ENCODE measurements around the gene SLC4A7.
"Not testable (repeated sequence)": the region's sequence is repeated elsewhere in the genome, so short reads cannot be mapped to it uniquely, and the experiment has no call there.

Gene SLC4A7

DNA sequence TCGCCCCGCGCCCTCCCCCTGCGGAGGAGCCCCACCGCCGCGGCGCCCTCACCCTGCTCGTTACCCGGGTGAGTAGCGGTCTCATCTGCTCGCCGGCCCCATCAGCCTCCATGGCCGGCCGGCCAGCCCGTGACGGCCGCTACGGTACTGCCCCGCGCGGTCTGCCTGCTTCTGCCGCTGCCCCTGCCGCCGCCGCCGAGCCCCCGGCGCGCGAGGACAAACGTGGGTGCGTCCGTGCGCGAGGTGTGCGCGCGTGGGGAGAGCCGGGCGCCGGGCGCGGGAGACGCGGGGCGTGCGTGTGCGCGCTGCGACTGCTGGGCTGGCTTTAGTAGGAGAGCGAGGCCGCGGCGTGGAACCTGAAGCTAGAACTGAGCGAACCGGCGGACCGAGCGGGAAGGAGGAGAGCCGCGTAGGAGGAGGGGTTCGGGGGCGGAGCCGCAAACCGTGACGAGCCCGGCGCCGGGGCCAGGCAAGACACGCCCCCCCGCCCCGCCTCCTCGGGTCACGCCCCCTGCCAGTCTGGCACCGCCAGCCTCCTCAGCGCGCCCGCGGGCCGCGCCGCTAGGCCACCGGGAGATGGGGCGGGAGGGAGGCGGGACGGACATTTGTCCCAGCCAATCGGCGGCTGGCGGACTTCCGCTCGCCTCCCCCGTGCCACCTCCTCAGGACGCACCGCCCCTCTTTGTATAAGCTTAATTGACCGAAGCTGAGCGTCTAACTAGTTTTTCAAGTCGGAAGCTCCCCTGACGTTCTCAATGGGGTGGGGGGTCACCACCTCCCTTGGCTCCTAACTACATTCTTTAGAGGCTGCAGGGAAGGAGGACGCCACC is at the start of gene SLC4A7:
TSS of gene SLC4A7 (minus strand) at position 370 of the 830 bp plus-strand sequence. CDS start at position 112, 258 bp downstream.
- peak; percentile 95 to 99 (median 96) for DNase-seq (ENCODE audit: low read depth in 2 of 3, low spot score in 1 of 3)

DNA sequence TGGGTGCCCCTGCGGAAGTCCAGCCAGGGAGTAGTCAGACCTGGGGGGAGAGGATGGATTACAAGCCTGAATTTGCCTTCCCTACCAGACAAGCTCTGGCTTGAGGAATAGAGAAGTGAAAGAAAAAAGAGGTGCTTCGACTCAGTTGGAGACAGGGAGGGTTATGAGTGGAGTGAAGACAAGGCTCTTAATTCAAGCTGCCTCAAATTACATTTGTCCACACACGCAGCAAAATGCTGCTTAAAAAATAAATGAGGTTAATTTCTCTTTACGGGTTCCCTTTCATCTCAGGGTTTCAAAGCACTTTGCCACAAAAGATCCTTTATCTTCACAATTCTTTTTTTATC is 49.0 kb upstream of the SLC4A7 start:
- no peak for DNase-seq (ENCODE audit: low read depth in 2 of 3, low spot score in 1 of 3)

DNA sequence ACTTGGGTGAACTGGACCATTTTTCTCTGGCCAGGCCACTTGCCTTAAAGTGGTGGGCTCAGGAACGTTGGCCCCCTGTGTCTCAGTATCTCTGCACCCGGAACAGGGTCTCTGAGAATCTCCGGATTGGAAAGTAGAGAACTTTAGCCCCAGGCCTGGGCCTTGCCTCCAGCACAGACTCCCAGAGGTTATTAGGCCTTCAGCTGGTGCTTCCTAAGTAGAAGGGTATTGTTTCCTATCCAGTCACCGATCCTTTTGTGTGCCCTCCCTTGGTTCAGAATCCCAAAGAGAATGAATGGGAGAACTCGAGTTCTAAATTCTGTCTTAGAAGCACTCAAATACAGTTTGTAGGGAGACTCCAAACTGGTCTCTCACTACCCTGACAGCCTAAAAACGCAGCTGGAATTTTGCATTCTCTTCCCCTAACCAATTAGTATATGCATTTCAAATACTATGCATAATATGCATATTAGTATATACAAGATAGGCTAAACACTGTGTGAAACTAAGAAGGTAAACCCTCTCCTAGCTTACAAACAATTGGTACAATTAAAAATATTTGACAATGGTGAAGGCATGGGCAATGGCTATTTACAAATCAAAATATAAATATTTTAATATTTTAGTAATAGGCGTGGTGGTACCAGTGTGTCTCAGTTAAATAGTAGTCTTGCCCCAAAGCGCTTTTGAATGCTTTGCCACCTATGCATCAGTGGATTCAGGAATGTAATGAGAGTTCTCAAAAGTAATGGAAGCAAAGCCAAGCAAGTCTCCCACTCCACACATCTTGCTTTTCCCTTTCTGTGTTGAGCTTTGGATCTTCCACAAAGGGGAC is 48.5 kb upstream of the SLC4A7 start:
- DNase-seq (ENCODE audit: low read depth in 2 of 3, low spot score in 1 of 3) = no peak

DNA sequence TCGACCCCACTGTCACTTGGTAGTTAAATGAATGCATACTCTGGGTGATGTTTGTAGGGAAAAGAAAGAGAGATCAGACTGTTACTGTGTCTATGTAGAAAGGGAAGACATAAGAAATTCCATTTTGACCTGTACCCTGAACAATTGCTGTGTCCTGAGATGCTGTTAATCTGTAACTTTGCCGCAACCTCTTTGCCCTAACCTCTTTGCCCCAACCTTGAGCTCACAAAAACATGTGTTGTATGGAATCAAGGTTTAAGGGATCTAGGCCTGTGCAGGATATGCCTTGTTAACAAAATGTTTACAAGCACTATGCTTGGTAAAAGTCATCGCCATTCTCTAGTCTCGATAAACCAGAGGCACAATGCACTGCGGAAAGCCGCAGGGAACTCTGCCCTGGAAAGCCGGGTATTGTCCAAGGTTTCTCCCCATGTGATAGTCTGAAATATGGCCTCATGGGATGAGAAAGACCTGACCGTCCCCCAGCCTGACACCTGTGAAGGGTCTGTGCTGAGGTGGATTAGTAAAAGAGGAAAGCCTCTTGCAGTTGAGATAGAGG is 47.1 kb upstream of the SLC4A7 start:
- not testable (repeated sequence) for DNase-seq (ENCODE audit: low read depth in 2 of 3, low spot score in 1 of 3)

DNA sequence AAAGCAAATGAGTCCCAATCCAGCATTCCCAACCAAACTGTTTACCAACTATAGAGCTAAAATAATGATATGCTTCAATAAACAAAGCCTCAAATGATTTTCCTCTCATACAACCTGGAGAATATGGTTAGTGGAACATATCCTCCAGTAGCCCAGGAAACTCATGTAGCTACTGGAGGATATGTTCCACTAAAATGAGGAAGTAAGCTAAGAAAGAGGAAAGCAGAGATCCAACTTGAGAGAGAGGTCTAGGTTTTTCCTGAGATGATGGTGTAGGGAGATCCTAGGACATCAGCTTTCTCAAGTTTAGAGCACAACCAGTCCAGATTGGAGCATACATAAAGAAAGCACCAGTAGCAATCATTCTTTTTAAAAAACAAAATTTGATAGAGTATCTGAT is 44.6 kb upstream of the SLC4A7 start:
- DNase-seq (ENCODE audit: low read depth in 2 of 3, low spot score in 1 of 3) = no peak

DNA sequence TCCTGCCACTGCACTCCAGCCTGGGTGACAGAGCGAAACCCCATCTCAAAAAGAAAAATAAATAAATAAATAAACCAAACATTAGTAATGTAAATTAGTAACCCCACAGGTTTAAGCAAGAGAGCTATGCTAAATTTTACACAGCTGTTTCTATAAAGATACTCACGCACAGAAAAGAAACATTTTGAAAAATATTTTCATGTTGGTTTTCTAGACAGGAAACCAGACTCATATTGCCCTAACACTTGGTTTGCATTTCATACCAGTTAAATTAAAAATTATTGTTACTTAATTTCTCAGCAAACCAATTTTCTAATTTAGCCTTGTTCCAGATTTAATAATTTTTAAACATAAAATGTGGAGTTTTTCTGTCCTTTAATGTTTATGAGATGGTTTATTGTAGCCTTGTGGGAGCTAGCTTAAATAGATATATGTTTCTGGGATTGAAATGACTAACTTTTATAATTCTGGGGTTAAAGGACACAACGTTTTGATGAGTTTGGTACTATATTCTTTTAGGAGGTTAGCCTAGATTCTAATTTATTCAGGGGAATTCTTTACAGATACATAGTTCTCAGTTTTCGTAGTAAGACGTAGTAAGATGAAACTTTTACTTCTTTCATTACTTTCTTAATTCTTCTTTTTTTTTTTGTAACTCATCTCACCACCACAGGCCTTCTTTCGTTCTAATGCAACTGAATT is 42.6 kb upstream of the SLC4A7 start:
- DNase-seq (ENCODE audit: low read depth in 2 of 3, low spot score in 1 of 3) = no peak

DNA sequence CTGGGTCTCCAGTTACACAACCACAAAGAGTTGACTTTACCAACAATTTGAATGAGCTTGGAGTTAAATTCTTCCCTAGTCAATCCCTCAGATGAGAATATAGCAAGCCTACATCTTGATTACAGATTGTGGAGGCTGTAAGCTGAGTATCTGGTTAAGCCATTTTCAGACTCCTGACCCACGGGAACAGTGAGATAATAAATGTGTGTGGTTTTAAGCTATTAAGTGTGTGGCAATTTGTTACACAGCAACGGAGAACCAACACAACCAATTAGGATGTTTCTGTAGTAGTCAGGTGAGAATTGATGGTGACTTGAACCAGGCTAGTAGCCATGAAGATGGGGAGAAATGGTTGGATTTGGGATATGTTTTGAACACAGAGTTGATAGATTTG is 37.7 kb upstream of the SLC4A7 start:
- no peak for DNase-seq (ENCODE audit: low read depth in 2 of 3, low spot score in 1 of 3)

DNA sequence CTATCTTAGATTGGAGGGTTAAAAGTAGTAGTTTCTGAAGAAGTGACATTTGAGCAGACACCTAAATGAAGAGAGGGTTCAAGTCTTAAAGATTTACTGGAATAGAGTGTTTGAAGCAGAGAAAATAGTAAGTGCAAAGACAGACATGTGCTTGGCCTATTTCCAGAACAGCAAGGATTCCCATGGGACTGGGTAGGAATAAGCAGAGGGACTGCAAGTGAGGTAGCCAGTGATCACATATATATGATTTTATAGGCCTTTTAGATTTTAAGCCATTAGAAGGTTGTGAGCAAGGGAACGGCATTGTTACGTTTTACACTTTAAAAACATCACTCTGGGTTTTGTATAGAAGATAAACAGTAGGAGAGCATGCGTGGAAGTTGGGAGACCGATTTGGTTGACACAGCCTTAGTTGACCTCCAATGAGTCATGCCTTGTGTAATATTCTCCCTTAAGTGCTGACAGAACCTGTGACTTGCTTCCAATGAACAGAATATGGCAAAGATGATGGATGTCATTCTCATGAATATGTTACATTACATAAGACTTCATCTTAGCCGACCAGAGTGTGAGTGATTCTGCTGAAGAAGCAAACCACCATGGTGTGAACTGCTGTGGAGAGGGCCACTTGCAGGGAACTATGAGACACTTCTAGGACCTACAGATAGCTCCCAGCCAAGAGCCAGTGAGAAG is 37.1 kb upstream of the SLC4A7 start:
- no peak for DNase-seq (ENCODE audit: low read depth in 2 of 3, low spot score in 1 of 3)

DNA sequence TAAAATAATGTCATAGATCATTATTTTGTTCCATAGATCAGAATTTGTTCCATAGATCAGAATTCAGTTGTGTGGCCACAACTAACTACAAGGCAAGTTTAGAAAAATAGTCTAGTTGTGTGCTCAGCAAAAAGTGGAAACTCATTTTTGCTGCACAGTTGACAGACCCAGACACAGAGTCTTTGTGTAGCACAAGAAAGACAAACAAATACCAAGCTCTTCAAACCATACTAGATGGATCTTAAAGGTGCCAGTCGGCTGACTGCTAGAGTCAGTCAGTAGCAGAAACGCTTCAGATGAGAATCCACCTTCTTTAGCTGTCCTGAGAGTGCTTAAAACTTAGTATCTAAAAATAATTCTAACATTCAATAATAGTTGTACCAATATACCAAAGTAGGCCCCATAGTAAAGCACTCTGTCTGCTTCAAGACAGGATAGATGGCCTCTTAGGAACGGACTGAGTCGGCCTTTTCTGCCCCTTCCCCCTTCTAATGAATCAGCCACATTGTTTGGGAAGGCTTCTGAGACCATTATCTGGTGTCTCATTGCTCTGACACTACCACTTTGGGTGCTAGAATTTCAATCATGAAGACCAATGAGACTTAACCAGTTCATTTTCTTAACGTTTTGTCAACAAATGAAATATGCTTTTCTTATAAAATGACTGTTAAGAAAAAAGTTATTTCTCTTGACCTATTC is 27.7 kb upstream of the SLC4A7 start:
- DNase-seq (ENCODE audit: low read depth in 2 of 3, low spot score in 1 of 3) = no peak

DNA sequence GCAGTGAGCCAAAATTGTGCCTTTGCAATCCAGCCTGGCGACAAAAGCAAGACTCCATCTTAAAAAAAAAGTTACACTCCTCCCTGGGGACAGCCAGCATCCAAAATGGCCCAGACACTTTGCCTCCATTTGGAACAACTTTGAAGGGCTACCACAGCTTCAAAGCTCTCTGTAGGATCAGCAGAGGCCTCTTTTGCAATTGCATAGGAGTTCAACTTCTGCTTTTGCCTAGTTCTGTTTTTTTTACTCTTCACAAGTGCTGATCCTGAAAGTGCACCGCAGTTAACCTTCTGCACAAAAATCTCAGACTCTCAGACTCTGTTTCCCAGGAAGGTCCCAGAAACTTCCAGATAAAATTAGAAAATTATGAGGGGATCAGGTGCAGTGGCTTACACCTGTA is 25.2 kb upstream of the SLC4A7 start:
- no peak for DNase-seq (ENCODE audit: low read depth in 2 of 3, low spot score in 1 of 3)

DNA sequence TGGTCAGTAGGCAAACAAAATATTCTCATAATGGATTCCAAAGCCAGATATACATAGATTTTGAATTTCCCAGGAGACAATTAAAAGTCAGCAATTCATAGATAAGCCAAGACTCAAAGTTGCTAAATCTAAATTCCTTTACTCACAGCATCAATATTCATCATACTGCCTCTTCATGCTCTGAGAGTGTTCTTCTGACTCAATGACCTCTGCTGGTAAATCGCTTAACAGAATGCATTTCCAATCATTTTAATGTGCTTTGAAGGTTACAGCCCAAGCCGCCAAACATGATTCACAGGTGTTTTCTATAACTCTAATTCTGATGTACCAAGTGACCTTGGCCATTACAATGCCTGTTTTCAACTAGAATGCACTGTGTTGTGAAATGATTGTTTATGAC is 24.2 kb upstream of the SLC4A7 start:
- no peak for DNase-seq (ENCODE audit: low read depth in 2 of 3, low spot score in 1 of 3)

DNA sequence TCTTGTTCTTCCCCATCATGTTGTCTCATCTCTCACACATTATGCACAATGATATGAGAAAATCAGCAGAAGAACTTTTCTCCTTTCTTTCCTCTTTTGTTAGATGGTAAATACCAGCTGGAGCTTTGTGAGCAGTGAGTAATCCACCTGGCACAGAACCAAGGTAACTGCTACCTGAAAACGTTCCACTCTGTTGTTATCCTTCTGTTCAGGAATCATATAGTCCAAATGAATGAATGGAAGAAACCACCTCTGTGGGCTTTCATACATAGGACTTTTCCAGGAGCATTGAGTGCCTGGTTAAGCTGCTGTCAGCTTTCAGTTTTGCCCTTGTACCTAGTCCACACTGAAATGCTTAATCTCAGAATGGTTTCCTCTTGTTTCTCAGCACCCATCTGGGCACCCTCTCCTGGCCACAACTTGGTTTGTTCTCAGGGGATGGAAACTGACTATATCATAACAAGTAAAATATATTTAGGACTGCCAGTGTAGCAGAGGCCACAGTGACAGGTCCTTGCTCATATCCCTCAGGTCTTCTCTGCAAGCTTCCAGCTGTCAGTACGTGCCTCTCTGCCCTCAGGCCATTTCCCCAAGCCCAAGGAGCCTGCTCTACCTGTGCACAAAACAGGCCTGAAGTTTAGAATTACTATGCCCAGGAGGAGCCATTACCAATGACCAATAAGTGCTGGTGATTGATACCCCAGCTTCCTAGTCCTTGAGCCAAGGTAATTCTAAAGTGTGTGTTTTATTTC is 23.5 kb upstream of the SLC4A7 start:
- no peak for DNase-seq (ENCODE audit: low read depth in 2 of 3, low spot score in 1 of 3)

DNA sequence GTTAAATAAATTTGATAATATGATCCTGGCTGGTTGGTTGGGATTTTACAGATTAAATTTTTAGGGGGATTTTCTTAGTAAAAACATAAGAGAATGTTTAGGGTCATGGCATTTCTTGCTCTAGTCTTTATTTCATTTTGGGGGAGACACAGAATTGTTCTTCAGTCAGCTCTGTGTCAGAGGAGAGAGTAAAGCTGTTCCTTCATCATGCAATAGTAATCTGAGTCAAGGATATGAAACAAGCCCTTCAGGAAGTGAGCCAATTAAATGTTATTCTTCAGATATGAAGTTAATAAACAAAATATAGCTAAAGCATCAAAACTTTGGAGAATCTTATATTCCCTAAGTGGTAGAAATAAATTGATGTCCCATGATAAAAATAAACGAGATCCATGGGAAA is 22.9 kb upstream of the SLC4A7 start:
- no peak for DNase-seq (ENCODE audit: low read depth in 2 of 3, low spot score in 1 of 3)

DNA sequence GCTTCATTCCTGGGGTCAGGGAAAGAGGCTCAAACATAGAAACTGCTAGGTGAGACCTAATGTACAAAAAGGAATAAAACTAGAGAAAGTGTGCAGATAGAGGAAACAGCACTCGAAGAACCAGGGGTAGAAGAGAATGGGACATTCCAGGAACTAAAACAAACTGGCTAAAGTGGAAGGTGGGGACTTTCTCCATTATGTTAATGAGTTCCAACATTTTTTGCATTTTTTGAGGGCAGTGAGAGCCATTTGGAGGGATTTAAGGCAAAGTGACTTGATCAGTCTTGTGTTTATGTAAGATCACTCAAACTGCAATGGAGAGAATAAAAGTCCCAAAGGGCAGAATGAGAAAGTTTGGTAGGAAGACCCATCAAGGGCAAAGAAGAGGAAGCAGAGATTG is 20.6 kb upstream of the SLC4A7 start:
- DNase-seq (ENCODE audit: low read depth in 2 of 3, low spot score in 1 of 3) = no peak

DNA sequence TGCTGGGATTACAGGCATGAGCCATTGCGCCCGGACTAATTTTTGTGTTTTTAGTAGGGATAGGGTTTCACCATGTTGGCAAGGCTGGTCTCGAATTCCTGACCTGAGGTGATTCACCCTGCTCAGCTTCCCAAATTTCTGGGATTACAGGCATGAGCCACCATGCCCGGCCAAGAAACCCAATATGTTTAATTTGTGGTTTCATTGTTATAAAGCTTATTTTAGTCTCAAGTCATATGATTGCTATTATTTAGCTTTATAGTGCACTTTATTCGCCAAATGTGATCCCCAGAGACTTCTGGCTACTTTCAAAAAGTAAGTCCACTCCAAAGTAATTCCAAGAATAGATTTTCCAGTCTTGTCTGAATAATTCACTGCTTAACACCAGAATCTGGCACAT is 19.3 kb upstream of the SLC4A7 start:
- no peak for DNase-seq (ENCODE audit: low read depth in 2 of 3, low spot score in 1 of 3)

DNA sequence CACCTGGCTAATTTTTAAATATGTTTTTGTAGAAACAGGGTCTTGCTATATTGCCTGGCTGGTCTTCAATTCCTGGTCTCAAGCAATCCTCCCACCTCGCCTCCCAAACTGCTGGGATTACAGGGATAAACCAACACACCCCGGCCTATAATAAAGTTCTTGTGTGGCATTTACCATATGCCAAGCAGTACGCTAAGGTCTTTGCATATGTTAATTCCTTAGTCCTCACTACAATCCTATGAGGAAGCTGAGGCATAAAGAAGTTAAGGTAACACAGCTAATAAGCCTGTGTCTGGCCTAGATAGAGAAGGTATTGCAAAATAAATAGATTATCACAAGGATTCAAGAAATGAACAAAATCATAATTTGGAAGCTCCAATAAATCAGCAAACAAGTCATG is 17.6 kb upstream of the SLC4A7 start:
- DNase-seq (ENCODE audit: low read depth in 2 of 3, low spot score in 1 of 3) = no peak

DNA sequence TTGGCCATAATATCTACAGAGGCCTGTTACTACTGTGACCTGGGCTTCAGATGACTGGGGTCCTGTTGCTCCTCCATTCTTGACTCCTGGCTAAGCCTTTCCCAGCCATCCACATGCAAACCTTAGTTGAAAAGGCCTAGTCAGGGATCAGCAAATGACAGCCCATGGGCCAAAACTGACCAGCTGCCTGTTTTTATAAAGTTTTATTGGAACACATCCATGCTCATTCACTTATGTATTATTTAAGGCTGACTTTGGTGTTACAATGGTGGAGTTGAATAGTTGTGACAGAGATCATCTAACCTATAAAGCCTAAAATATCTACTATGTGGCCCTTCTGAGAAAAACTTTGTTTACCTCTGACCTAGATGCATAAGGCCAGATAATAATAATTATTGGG is 16.8 kb upstream of the SLC4A7 start:
- no peak for DNase-seq (ENCODE audit: low read depth in 2 of 3, low spot score in 1 of 3)

DNA sequence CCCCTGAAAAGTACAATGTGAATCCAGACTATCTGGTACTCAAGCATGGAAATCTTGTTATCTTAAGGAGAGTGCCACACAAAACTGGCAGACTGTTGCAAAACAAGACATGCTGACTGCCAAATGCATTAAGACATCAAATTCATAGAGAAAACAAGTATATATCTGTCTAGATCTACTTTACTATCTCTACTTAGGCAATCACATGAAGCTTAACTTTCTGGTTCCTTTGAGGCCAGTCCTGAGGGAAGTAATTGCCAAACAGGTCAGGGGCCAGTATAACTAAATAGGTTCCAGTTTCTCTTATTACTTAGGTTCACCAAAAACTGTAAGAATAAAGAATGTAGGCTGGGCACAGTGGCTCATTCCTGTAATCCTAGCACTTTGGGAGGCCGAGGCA is 15.9 kb upstream of the SLC4A7 start:
- DNase-seq (ENCODE audit: low read depth in 2 of 3, low spot score in 1 of 3) = no peak

DNA sequence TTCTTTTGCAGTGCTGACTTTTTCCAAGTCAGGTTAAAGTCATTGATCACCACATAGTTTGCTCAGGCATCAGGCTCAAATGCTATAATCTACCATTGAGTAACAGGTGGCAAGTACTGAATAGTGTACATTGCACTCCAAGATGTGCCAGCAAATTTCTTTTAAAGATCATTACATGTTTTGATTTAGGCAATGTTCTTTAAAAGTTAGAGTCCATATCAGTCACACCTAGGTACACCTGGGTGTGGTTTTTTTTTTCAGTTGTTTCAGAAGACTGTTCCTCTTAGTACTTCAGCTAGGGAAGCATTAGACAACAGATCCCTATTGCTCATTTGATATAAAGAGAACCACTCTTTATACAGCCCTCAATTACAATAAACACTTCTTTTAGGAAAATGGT is 10.6 kb upstream of the SLC4A7 start:
- no peak for DNase-seq (ENCODE audit: low read depth in 2 of 3, low spot score in 1 of 3)

DNA sequence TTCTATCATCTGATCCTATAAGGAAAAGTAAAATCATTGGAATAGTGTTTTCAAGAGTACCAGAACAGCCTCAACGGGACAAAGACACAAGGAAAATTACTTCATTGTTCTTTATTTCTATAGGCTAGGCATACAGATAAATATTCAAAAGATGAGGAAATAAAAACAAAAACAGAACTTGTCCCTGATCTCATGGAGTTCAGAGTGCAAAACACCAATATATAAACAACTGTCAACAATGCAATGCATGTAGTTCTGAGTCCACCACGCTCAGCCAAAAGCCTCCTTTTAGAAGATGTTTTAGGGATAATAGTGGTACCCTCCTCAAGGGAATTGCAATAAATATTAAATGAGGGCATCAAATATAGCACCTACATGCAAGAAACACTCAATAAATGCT is 4.6 kb upstream of the SLC4A7 start:
- DNase-seq (ENCODE audit: low read depth in 2 of 3, low spot score in 1 of 3) = no peak

Data from stimulated activated CD4-positive, alpha-beta T cell treated with anti-CD3 and anti-CD28 coated beads, Interleukin-12 subunit alpha, Interleukin-12 subunit beta, amount 100 ng/mL, for 48 hours (primary cell).